Loucy (cell line): Measurements from ENCODE around the gene PC.

Experiments
- H2AFZ ChIP-seq: fragments of 200-600 bp; sonication (generic); 2 replicates; pipeline ENCODE4 v1.6.0; 2016; ENCODE audit warnings: antibody characterized with exemption, mild to moderate bottlenecking, low read length, moderate library complexity
- H3F3A ChIP-seq: fragments of 200-600 bp; 2 replicates; pipeline ENCODE4 v1.6.0; 2016; ENCODE audit warnings: antibody characterized with exemption, low read depth, mild to moderate bottlenecking
- H3K27me3 ChIP-seq: fragments of 200-600 bp; sonication (generic); 2 replicates; pipeline ENCODE4 v1.6.1; 2014; ENCODE audit warnings: low read length, mild to moderate bottlenecking; ENCODE audit not compliant: insufficient read depth, poor library complexity, severe bottlenecking
- H3K36me3 ChIP-seq: fragments of 200-600 bp; sonication (generic); 2 replicates; pipeline ENCODE4 v1.6.1; 2016; ENCODE audit warnings: low read length; ENCODE audit not compliant: insufficient read depth
- H3K4me1 ChIP-seq: fragments of 200-600 bp; sonication (generic); 2 replicates; pipeline ENCODE4 v1.5.1; 2014; ENCODE audit warnings: low read length, mild to moderate bottlenecking; ENCODE audit not compliant: insufficient read depth, poor library complexity, severe bottlenecking
- H3K4me2 ChIP-seq: fragments of 200-600 bp; sonication (generic); 2 replicates; pipeline ENCODE4 v1.6.0; 2014; ENCODE audit warnings: antibody characterized with exemption, low read length, low read depth, mild to moderate bottlenecking; ENCODE audit not compliant: poor library complexity, severe bottlenecking
- H3K4me3 ChIP-seq: fragments of 200-600 bp; sonication (generic); 2 replicates; pipeline ENCODE4 v1.5.1; 2014; ENCODE audit warnings: low read length, mild to moderate bottlenecking, mixed read lengths; ENCODE audit not compliant: poor library complexity, severe bottlenecking
- H3K79me2 ChIP-seq: fragments of 200-600 bp; sonication (generic); 2 replicates; pipeline ENCODE4 v1.6.1; 2014; ENCODE audit warnings: low read length; ENCODE audit not compliant: insufficient read depth
- H3K9ac ChIP-seq: fragments of 200-600 bp; sonication (generic); 2 replicates; pipeline ENCODE4 v1.6.0; 2014; ENCODE audit warnings: mild to moderate bottlenecking, low read depth, low read length, moderate library complexity; ENCODE audit not compliant: poor library complexity, severe bottlenecking
- H3K9me2 ChIP-seq: fragments of 200-600 bp; sonication (generic); replicated peaks from 2 replicates; pipeline ENCODE4 v1.6.1; 2016; ENCODE audit warnings: low read depth, low read length, mixed read lengths
- H3K9me3 ChIP-seq: fragments of 200-600 bp; sonication (generic); 2 replicates; pipeline ENCODE4 v1.6.1; 2014; ENCODE audit warnings: mild to moderate bottlenecking, antibody characterized with exemption, low read length, low read depth; ENCODE audit not compliant: insufficient read depth
- H4K20me1 ChIP-seq: fragments of 200-600 bp; sonication (generic); 2 replicates; pipeline ENCODE4 v1.6.0; 2014; ENCODE audit warnings: antibody characterized with exemption, low read length, mild to moderate bottlenecking; ENCODE audit not compliant: insufficient read depth, poor library complexity, severe bottlenecking
- CTCF ChIP-seq: fragments of 200-600 bp; sonication (generic); conservative IDR thresholded peaks from 2 replicates; pipeline ENCODE4 v1.5.1; 2014; ENCODE audit warnings: mild to moderate bottlenecking, antibody characterized with exemption, low read length
- EZH2phosphoT487 ChIP-seq: fragments of 200-600 bp; IDR thresholded peaks from 2 replicates; pipeline ENCODE4 v1.6.1; 2018; ENCODE audit warnings: antibody characterized with exemption, mild to moderate bottlenecking, moderate library complexity, borderline replicate concordance

PC gene, protein sequence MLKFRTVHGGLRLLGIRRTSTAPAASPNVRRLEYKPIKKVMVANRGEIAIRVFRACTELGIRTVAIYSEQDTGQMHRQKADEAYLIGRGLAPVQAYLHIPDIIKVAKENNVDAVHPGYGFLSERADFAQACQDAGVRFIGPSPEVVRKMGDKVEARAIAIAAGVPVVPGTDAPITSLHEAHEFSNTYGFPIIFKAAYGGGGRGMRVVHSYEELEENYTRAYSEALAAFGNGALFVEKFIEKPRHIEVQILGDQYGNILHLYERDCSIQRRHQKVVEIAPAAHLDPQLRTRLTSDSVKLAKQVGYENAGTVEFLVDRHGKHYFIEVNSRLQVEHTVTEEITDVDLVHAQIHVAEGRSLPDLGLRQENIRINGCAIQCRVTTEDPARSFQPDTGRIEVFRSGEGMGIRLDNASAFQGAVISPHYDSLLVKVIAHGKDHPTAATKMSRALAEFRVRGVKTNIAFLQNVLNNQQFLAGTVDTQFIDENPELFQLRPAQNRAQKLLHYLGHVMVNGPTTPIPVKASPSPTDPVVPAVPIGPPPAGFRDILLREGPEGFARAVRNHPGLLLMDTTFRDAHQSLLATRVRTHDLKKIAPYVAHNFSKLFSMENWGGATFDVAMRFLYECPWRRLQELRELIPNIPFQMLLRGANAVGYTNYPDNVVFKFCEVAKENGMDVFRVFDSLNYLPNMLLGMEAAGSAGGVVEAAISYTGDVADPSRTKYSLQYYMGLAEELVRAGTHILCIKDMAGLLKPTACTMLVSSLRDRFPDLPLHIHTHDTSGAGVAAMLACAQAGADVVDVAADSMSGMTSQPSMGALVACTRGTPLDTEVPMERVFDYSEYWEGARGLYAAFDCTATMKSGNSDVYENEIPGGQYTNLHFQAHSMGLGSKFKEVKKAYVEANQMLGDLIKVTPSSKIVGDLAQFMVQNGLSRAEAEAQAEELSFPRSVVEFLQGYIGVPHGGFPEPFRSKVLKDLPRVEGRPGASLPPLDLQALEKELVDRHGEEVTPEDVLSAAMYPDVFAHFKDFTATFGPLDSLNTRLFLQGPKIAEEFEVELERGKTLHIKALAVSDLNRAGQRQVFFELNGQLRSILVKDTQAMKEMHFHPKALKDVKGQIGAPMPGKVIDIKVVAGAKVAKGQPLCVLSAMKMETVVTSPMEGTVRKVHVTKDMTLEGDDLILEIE

DNA sequence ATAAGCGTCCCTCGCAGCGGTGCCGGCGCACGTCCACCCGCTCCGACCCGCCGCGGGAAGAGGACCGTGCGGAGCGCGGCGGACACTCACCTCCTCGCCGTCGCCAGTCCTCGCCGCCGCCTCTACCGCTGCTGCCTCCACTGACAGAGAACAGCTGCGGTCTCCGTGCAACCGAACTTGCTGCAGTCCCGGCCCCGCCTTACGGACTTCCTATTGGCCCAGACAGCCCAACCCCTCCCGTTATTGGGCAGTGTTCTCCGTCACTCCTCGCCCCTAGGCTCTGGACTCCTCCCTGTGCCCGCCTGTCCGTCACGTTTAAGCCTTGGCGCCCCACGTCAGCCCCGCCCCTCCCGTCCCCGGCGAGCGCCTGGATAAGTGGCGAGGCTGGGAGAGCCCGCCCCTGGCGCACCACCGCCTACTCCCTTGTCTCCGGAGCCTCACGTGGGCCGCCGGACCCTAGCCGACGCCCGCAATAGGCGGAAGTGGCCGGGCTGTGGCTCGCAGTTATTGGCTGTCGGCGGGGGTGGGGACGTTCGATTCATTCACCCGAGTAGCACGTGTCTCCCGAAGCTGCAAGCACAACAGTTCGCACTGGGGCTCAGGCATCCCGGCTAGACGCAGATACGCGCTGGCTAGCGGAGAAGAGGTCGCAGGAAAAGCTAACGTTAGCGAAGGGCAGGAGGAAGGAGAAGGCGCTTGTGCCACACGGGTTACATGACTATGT, at the start of gene PC:
Gene PC (minus strand): TSS at position 152 of the 724 bp plus-strand sequence. CDS start 86,224 bp downstream, outside the sequence.
- Histone ChIP-seq H3K4me2 (peak within 1 kb of the TSS; percentile 91), H3K9me3 (no peaks in the 10 kb centered on the region), H3K4me1 (peaks cover 21% of the 10 kb centered on the region), H3K9me2 (no peaks in the 10 kb centered on the region), H3K9ac (peak within 1 kb of the TSS; percentile 61), H3F3A (no peaks in the 10 kb centered on the region; the same call in 1 of the 2 replicates), H2AFZ (peak within 1 kb of the TSS; percentile 85), H4K20me1 (no peaks in the 10 kb centered on the region), H3K79me2 (no peaks in the 10 kb centered on the region), H3K27me3 (no peaks in the 10 kb centered on the region), H3K4me3 (peak within 1 kb of the TSS; percentile 73), H3K36me3 (no peaks in the 10 kb centered on the region)
- TF ChIP-seq CTCF, result no peak
- TF ChIP-seq EZH2phosphoT487, result no peak

DNA sequence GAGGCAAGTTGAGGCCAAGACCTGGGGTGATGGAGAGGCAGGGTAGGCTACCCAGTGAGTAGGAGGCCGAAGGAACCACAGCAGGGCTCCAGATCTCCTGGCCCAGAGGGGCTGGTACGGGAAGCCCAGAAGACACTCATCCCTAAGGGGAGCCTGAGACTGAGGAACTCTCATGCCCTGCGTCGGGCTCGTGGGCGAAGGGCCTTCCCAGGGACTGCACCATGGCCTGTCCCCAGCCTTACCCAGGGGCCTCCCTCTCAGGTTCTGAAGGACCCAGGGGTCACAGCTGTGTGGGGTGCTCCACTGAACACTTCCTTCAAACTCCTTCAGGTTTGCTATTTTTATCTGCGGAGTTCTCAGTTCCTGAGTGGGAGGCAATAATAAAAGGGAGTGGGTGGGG, 48.9 kb upstream of the PC start:
- Histone ChIP-seq H3K9ac (no peak overlapping the region), H2AFZ (peak overlapping the region; percentile 97), H3K4me2 (peak overlapping the region; percentile 51)

More for the DNA sequence above, 48.9 kb upstream of the PC start:
- peak overlapping the region; percentile 23 for H3K4me3 ChIP-seq
- H3F3A ChIP-seq, result no peaks in the 10 kb centered on the region
- no peaks in the 10 kb centered on the region for H3K36me3 ChIP-seq
- no peaks in the 10 kb centered on the region for H3K9me3 ChIP-seq
- TF ChIP-seq CTCF (no peak), EZH2phosphoT487 (no peak)
- no peaks in the 10 kb centered on the region for H3K79me2 ChIP-seq
- no peaks in the 10 kb centered on the region for H3K9me2 ChIP-seq
- H3K4me1 ChIP-seq, result peaks cover 12% of the 10 kb centered on the region
- H3K27me3 ChIP-seq, result peaks cover 7% of the 10 kb centered on the region
- no peaks in the 10 kb centered on the region for H4K20me1 ChIP-seq
